Prostate gland (tissue), 2 donors: ENCODE results near the gene GMDS. TPM values are rescaled to one million over a fixed set of nuclear protein-coding genes. Genes with fewer than 3 reads are reported as not detected.

ENCODE experiments used
- DNase-seq: peaks from one replicate; pipeline ENCODE4 v3.0.0-alpha.2; 2019; ENCODE audit warnings: low spot score
- H3K27ac ChIP-seq, 2 donors: fragments of 200-600 bp; sonication (generic); 2 replicates each; pipeline ENCODE4 v1.5.1; 2017 to 2019
- H3K27me3 ChIP-seq: fragments of 200-600 bp; sonication (generic); replicated peaks from 2 replicates; pipeline ENCODE4 v1.5.1; 2019; ENCODE audit not compliant: insufficient read depth
- H3K36me3 ChIP-seq, 2 donors: fragments of 200-600 bp; sonication (generic); 1 replicate in 1 of 2; 2 replicates in 1 of 2; pipeline versions ENCODE4 v1.5.1 to v1.8.1; 2017 to 2019
- H3K4me1 ChIP-seq: fragments of 200-600 bp; sonication (generic); replicated peaks from 2 replicates; pipeline ENCODE4 v1.5.1; 2019
- H3K4me3 ChIP-seq, 2 donors: fragments of 200-600 bp; sonication (generic); 2 replicates each; pipeline ENCODE4 v1.5.1; 2017 to 2019
- H3K9me3 ChIP-seq: fragments of 200-600 bp; sonication (generic); 2 replicates; pipeline ENCODE4 v1.5.1; 2017
- POLR2A ChIP-seq: fragments of 450-650 bp; IDR thresholded peaks from one replicate; pipeline ENCODE4 v1.6.1; 2016; ENCODE audit warnings: antibody characterized with exemption, mild to moderate bottlenecking
- POLR2AphosphoS5 ChIP-seq: sonication (generic); formaldehyde crosslinking; IDR thresholded peaks from one replicate; pipeline ENCODE4 v1.6.1; 2017; ENCODE audit warnings: antibody characterized with exemption
- WGBS: methylation state at CpG from one replicate; pipeline ENCODE4 v1.1.5; 2018; 5-methylcytosine and 5-hydroxymethylcytosine counted together
- intact Hi-C: fragments of 100-400 bp; cut with DNase I; formaldehyde crosslinking; loops from one replicate; pipeline ENCODE4 v1.14.2; 2022
- total RNA-seq, 2 donors: library from RNA; depleted of rRNA; stranded (reverse); fragments of >200 nt; gene quantifications; one replicate each; pipeline ENCODE4 v1.1.0, GENCODE V29; 2016
- TF ChIP-seq, protein P1 (sequence below), 4 experiments: fragments of 200-600 bp in 2 of 4; fragments of 450-650 bp in 2 of 4; sonication (generic) in 2 of 4; IDR thresholded peaks; 1 replicate in 3 of 4; 2 replicates in 1 of 4; pipeline ENCODE4 v1.5.1; 2016 to 2019; ENCODE audit warnings: antibody characterized with exemption in 4 of 4, mild to moderate bottlenecking in 2 of 4, moderate library complexity in 2 of 4

The GMDS gene
- total RNA-seq, 2 donors from 2014 or later, result 24.9 to 29.9 TPM

DNA sequence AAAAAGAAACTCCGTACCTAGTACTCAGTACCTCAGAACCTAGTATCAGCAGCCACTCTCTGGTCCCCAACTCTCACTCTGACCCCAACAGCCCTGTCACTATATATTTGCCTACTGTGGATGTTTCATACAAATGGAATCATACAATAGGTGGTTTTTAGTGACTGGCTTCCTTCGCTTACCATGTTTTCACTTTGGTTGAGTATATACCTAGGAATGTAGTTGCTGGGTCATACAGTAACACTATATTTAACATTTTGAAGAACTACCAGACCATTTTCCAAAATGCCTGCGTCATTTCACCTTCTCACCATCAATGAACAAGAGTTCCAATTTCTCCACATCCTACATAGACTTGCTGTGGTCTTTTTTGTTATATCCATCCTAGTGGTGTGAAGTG lies 283.2 kb downstream of the GMDS start:
- no peaks in the 10 kb centered on the region for H3K4me1 ChIP-seq
- H3K27me3 ChIP-seq, result no peaks in the 10 kb centered on the region
- no peaks in the 10 kb centered on the region for H3K9me3 ChIP-seq
- no peak overlapping the region for H3K27ac ChIP-seq
- TF ChIP-seq, protein P1, sequence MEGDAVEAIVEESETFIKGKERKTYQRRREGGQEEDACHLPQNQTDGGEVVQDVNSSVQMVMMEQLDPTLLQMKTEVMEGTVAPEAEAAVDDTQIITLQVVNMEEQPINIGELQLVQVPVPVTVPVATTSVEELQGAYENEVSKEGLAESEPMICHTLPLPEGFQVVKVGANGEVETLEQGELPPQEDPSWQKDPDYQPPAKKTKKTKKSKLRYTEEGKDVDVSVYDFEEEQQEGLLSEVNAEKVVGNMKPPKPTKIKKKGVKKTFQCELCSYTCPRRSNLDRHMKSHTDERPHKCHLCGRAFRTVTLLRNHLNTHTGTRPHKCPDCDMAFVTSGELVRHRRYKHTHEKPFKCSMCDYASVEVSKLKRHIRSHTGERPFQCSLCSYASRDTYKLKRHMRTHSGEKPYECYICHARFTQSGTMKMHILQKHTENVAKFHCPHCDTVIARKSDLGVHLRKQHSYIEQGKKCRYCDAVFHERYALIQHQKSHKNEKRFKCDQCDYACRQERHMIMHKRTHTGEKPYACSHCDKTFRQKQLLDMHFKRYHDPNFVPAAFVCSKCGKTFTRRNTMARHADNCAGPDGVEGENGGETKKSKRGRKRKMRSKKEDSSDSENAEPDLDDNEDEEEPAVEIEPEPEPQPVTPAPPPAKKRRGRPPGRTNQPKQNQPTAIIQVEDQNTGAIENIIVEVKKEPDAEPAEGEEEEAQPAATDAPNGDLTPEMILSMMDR (IDR thresholded peaks at IDR 0.05), result no peak
- H3K36me3 ChIP-seq, result no peaks in the 10 kb centered on the region
- no peak overlapping the region for H3K4me3 ChIP-seq
- intact Hi-C loops, result no loop called here
- WGBS, result 100% methylated on average over 3 of the region's 3 CpGs
- no peak for DNase-seq

DNA sequence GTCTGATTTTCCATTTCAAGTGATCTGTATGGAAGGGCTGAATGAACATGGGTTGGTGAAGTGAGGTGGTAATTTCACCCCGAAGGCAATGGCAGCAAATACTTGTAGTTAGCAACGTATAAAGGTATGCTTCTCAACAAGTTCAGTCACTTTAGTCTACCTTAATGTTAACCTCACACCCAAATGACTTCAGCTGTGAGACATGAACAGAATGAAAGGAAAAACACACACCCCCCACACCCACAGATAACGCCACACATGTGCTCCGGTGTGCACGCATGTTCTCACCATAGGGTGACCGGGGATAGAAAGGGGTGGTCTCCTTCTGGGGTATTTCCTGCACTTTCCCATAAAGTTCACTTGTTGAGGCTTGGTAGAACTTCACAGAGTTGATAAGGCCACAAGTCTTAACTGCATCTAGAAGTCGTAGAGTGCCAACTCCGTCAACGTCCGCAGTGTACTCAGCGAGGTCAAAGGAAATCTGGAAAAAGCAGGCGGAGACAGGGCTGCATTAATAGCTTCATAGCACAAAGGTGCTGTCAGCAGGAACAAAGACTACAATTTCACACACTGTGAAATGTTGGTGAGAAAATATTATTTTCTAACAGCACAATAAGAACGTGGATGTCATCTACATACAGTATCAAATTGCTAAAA lies 284.8 kb downstream of the GMDS start:
- intact Hi-C loops, result no loop called here
- H3K9me3 ChIP-seq, result no peaks in the 10 kb centered on the region
- H3K27me3 ChIP-seq, result no peaks in the 10 kb centered on the region
- no peaks in the 10 kb centered on the region for H3K36me3 ChIP-seq
- 92% methylated on average over 13 of the region's 13 CpGs for WGBS
- H3K4me3 ChIP-seq, result no peak overlapping the region
- TF ChIP-seq POLR2A, result no peak
- no peak for TF ChIP-seq POLR2AphosphoS5
- TF ChIP-seq, protein P1 (IDR thresholded peaks at IDR 0.05), result no peak
- no peak for DNase-seq
- H3K27ac ChIP-seq, result no peak overlapping the region
- H3K4me1 ChIP-seq, result no peaks in the 10 kb centered on the region

DNA sequence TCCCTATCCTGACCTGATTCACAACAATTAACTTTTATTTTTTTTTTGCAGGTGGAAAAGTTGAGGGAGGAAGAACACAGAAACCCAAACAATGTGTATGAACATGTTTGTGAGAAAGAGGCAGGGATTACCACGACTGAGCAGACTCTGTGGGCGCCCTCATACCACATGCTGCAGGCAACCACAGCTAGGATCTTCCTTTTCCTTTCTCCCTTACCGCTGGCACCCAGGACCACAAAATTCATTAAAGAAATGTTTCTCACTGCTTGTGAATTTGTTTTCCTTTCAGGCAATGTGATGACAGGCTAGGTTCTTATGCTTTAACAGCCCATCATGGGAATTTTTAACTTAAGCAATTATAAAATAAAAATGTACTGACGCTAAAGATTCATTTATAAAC lies 287.1 kb downstream of the GMDS start:
- intact Hi-C loops, result no loop called here
- no peaks in the 10 kb centered on the region for H3K36me3 ChIP-seq
- 67% methylated on average over 4 of the region's 4 CpGs for WGBS
- H3K4me3 ChIP-seq, result no peak overlapping the region
- TF ChIP-seq POLR2A, result no peak
- TF ChIP-seq, protein P1 (IDR thresholded peaks at IDR 0.05), result no peak
- no peaks in the 10 kb centered on the region for H3K27me3 ChIP-seq
- H3K27ac ChIP-seq, result no peak overlapping the region
- DNase-seq, result no peak
- H3K9me3 ChIP-seq, result no peaks in the 10 kb centered on the region
- H3K4me1 ChIP-seq, result no peaks in the 10 kb centered on the region

DNA sequence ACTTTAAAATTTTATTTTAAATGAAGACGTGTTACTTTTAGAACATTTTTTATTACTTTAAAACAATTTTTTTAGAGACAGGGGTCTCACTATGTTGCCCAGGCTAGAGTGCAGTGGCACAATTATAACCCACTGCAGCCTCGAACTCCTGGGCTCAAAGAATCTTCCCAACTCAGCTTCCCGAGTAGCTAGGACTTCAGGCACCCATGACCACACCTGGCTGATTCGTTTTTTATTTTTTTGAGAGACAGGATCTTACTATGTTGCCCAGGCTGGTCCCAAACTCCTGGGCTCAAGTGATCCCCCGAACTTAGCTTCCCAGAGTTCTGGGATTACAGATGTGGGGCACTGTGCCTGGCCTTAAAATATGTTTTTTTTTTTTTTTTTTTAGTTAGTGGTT lies 287.7 kb downstream of the GMDS start:
- Histone ChIP-seq H3K27me3 (no peaks in the 10 kb centered on the region), H3K36me3 (no peaks in the 10 kb centered on the region), H3K27ac (no peak overlapping the region), H3K9me3 (no peaks in the 10 kb centered on the region), H3K4me3 (no peak overlapping the region), H3K4me1 (no peaks in the 10 kb centered on the region)
- WGBS, result 72% methylated on average over 5 of the region's 5 CpGs
- TF ChIP-seq, protein P1 (IDR thresholded peaks at IDR 0.05), result no peak
- TF ChIP-seq POLR2A, result no peak
- no peak for TF ChIP-seq POLR2AphosphoS5
- intact Hi-C loops, result no loop called here
- DNase-seq, result no peak

DNA sequence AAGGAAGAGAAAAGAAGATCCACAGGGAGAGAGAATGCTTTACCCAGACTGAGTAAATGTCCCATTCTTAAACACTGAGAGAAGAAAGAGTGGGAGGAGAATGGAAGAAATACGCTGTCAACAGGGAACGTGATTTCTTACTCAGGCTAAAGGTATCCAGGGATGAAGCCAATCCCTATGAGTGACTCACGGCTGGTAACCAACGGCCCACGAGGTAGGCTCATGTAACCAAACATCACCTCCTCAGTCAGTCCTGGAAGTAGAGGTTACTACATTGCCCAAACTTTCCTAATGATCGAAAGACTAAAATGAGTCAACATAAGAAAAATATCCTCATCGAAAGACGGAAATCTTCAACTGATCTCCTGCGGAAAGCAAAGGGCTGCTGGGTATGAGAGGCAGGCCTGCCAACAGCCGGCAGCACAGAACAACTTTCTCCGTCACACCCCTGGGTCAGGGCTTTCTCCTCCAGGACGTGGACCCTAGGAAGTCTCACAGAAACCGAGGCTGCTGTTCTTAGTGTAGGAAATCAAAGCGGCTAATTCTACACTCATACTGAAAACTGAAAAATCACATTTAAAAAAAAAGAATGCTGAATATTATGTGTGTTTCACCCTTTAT lies 292.6 kb downstream of the GMDS start:
- DNase-seq, result no peak
- Histone ChIP-seq H3K4me1 (no peaks in the 10 kb centered on the region), H3K27me3 (no peaks in the 10 kb centered on the region), H3K27ac (no peak overlapping the region), H3K4me3 (no peak overlapping the region), H3K9me3 (no peaks in the 10 kb centered on the region), H3K36me3 (no peaks in the 10 kb centered on the region)
- intact Hi-C loops, result no loop called here
- TF ChIP-seq POLR2AphosphoS5, result no peak
- TF ChIP-seq, protein P1 (IDR thresholded peaks at IDR 0.05), result no peak
- TF ChIP-seq POLR2A, result no peak
- WGBS, result 90% methylated on average over 14 of the region's 14 CpGs
